Activated T-cell treated with anti-CD3 and anti-CD28 coated beads, Interleukin-2, amount 50 U/mL, for 72 hours (primary cell): ENCODE data around the gene FAM241B. TPM values are rescaled to one million over a fixed set of nuclear protein-coding genes. Genes with fewer than 3 reads are reported as not detected.

Experiments
- ATAC-seq, 2 donors: fragments of 150-1000 bp; cut with Tn5 transposase; replicated peaks in 1 of 2; 2 replicates each; pipeline ENCODE4 v1.10.0; 2021; ENCODE audit warnings: moderate library complexity in 2 of 2, mild to moderate bottlenecking in 1 of 2
- DNase-seq, 2 donors: peaks; one replicate each; pipeline ENCODE4 v3.0.0; 2021 to 2022; ENCODE audit warnings: mixed read lengths in 1 of 2
- H3K27ac Mint-ChIP-seq: one replicate; pipeline ENCODE4 v1.8.0; 2022; ENCODE audit warnings: mild to moderate bottlenecking, moderate library complexity, mixed read lengths
- H3K27me3 Mint-ChIP-seq: one replicate; pipeline ENCODE4 v1.8.0; 2022; ENCODE audit warnings: low read depth, mixed read lengths
- H3K36me3 Mint-ChIP-seq, 2 donors: one replicate each; pipeline ENCODE4 v1.8.0; 2022; ENCODE audit warnings: mixed read lengths in 2 of 2, mild to moderate bottlenecking in 1 of 2; ENCODE audit not compliant: insufficient read depth in 2 of 2
- H3K4me1 Mint-ChIP-seq: one replicate; pipeline ENCODE4 v1.8.0; 2022; ENCODE audit warnings: low read depth, mixed read lengths
- H3K4me3 Mint-ChIP-seq, 2 donors: one replicate each; pipeline ENCODE4 v1.8.0; 2022; ENCODE audit warnings: mild to moderate bottlenecking in 2 of 2, mixed read lengths in 2 of 2, moderate library complexity in 2 of 2
- H3K9me3 Mint-ChIP-seq, 2 donors: one replicate each; pipeline ENCODE4 v1.8.0; 2022; ENCODE audit warnings: mixed read lengths in 2 of 2
- total RNA-seq, 2 donors: library from RNA; stranded (reverse); gene quantifications; one replicate each; pipeline ENCODE4 v1.2.3, GENCODE V29; 2022

Gene FAM241B
- total RNA-seq, 2 donors from 2014 or later = 10.9 to 11.8 TPM

GRCh38 chr10:69657430-69657829 is 27.4 kb downstream of the FAM241B start:
- Mint-ChIP-seq H3K9me3 (no peaks in the 10 kb centered on the region), H3K27me3 (peaks cover 11% of the 10 kb centered on the region), H3K4me3 (no peak overlapping the region), H3K27ac (no peak overlapping the region), H3K4me1 (no peaks in the 10 kb centered on the region), H3K36me3 (no peaks in the 10 kb centered on the region)
- DNase-seq = no peak
- no peak for ATAC-seq

DNA sequence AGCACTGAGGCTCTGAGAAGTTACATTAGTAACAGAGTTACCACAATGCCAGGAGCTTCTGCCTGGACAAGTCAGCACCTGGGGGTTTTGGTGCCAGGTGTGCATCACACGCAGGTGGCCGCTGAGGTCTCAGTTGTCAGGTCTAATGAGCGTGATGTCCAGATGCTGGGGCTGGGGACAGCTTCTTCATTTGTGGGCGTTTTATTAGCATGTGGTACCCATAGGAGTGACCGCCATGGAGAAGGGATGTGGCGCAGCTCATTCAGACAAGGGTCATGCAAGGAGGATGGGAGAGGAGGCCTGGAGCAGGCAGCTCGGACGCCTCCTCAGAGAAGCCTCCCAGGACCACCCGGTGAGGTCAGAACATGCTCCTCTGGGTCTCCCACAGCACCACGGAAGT is 27.8 kb downstream of the FAM241B start:
- ATAC-seq = no peak
- H3K27ac Mint-ChIP-seq = no peak overlapping the region
- no peaks in the 10 kb centered on the region for H3K4me1 Mint-ChIP-seq

DNA sequence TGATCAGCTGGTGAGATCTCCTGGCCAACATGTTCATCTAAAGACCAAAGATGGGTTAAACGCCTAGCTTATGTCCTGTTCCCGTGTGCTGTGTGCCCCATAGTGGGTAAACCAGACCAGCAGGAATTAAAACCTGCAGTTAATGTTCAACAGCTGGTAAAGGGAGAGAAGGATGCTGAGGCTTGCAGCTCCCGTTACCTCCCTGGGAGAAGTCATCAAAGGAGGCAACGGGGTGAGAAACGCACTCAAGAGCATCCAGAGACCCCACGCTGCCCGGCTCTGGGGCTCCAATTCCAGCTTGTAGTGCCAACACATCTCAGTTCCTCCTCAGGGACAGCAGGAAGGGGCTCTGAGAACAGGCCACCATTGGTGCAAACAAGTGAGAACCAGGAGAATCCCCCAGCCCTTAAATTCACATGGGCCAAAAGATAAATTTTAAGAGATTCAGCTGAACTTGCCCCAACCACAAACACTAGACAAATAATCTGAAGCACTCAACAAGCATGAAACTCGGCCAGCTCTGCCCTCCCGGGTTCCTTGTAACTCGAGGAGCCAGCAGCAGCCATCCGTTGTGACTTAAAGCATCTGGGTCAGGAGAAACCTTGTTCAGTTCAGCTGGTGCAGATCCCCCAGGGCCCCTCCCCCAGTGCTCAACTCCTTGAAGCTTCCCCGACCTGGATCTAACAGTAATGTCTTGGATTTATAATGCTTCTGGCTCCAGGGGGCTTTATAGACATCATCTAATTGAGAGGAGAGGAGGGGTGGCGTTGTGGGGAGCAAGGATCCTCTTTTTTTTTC is 29.4 kb downstream of the FAM241B start:
- no peak for ATAC-seq
- no peak overlapping the region for H3K27ac Mint-ChIP-seq

More for the DNA sequence above, 27.8 kb downstream of the FAM241B start:
- H3K27me3 Mint-ChIP-seq = peaks cover 11% of the 10 kb centered on the region
- H3K9me3 Mint-ChIP-seq = no peaks in the 10 kb centered on the region
- no peak for DNase-seq
- H3K4me3 Mint-ChIP-seq = no peak overlapping the region
- no peaks in the 10 kb centered on the region for H3K36me3 Mint-ChIP-seq

DNA sequence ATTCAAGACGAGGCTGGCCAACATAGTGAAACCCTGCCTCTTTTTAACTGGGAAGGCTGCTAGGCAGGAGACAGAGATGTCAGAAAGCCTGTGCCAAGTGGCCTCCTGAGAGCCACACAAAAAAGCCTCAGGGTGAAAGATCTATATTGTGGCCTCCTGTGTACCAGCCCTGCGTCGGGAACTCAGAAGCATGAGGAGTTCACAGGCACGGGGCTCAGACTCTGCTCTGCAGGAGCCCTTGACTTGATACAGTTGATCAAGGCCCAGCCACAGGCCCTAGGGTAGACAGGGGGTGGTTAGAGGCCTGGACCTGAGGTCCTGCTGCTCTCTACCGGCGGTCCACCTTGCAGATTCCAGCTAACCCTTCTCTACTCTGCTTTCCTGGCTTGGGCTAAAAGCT is 30.2 kb downstream of the FAM241B start:
- H3K27me3 Mint-ChIP-seq = peaks cover 13% of the 10 kb centered on the region
- H3K4me1 Mint-ChIP-seq = no peaks in the 10 kb centered on the region
- H3K36me3 Mint-ChIP-seq = no peaks in the 10 kb centered on the region
- no peak overlapping the region for H3K4me3 Mint-ChIP-seq
- no peak for ATAC-seq
- no peak overlapping the region for H3K27ac Mint-ChIP-seq
- no peaks in the 10 kb centered on the region for H3K9me3 Mint-ChIP-seq
- DNase-seq = no peak

More for the DNA sequence above, 29.4 kb downstream of the FAM241B start:
- Mint-ChIP-seq H3K4me1 (no peaks in the 10 kb centered on the region), H3K36me3 (no peaks in the 10 kb centered on the region), H3K27me3 (peaks cover 11% of the 10 kb centered on the region), H3K4me3 (no peak overlapping the region), H3K9me3 (no peaks in the 10 kb centered on the region)
- no peak for DNase-seq

GRCh38 chr10:69661414-69662172 is 31.5 kb downstream of the FAM241B start:
- Mint-ChIP-seq H3K4me1 (no peaks in the 10 kb centered on the region), H3K27me3 (peaks cover 17% of the 10 kb centered on the region), H3K4me3 (no peak overlapping the region), H3K9me3 (no peaks in the 10 kb centered on the region), H3K27ac (no peak overlapping the region), H3K36me3 (no peaks in the 10 kb centered on the region)
- ATAC-seq (no peak), DNase-seq (no peak)

DNA sequence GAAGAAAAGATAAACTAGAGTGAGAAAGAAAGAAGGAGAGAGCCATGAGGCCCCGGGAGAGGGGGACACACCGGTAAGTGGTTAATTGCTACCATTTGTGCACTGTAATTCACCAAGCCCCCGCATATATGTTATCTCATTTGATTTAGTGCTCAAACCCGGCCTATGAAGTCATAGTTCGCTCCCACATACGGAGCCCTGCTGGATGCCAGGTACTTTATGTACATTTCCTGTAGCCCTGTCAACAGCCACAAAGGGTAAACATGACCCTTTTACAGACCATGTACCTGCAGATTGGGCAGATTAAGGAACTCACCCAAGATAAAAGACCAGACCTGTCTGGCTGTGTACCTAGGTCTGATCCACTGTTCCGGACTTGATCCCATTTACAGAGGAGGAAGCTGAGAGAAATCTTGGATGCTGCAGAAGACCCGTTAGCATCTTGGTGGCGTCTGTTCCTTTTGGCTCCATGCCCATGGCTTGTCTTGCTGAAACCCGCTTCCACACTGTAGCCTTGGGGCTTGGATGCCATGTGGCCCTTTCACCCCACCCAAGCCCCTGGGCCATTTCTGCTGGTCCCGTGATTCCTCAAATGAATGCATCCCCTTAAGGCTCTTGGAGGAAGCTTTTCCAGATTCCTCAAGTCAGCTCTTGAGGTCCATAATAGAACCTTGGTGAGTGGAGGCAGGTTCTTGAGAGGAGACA is 32.3 kb downstream of the FAM241B start:
- H3K27me3 Mint-ChIP-seq = peaks cover 16% of the 10 kb centered on the region
- H3K36me3 Mint-ChIP-seq = no peaks in the 10 kb centered on the region
- H3K4me3 Mint-ChIP-seq = no peak overlapping the region
- no peak for DNase-seq
- no peak overlapping the region for H3K27ac Mint-ChIP-seq
- ATAC-seq = no peak
- H3K4me1 Mint-ChIP-seq = no peaks in the 10 kb centered on the region
- no peaks in the 10 kb centered on the region for H3K9me3 Mint-ChIP-seq

DNA sequence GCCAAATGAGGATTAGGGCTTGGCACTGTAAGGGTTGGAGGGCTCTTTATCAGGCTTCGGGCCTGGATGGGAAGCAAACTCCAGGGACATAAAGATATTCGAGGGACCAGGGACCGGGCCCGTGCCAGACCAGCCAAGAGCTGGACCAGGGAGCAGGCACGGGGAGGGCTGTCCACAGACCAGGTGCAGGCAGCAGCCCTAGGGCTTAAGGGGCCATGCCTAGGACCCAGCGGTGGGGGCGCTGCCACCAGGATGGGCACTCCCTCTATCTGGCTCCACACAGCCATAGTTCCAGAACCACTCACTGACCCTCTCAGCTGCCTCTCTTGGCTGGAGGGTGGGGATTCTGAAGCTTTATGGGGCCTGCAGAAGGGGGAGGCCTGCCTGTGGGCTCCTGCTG is 32.9 kb downstream of the FAM241B start:
- H3K4me1 Mint-ChIP-seq = no peaks in the 10 kb centered on the region
- ATAC-seq (no peak), DNase-seq (no peak)
- H3K27ac Mint-ChIP-seq = no peak overlapping the region
- H3K36me3 Mint-ChIP-seq = no peaks in the 10 kb centered on the region
- no peaks in the 10 kb centered on the region for H3K9me3 Mint-ChIP-seq
- no peak overlapping the region for H3K4me3 Mint-ChIP-seq
- peaks cover 16% of the 10 kb centered on the region for H3K27me3 Mint-ChIP-seq

GRCh38 chr10:69663369-69663947 is 33.4 kb downstream of the FAM241B start:
- Mint-ChIP-seq H3K4me1 (no peaks in the 10 kb centered on the region), H3K27me3 (peaks cover 22% of the 10 kb centered on the region), H3K36me3 (no peaks in the 10 kb centered on the region), H3K27ac (no peak overlapping the region), H3K9me3 (no peaks in the 10 kb centered on the region), H3K4me3 (no peak overlapping the region)
- DNase-seq = no peak
- no peak for ATAC-seq

- DNase-seq (no peak), ATAC-seq (no peak)
- H3K27me3 Mint-ChIP-seq = peaks cover 30% of the 10 kb centered on the region
- H3K27ac Mint-ChIP-seq = no peak overlapping the region
- H3K36me3 Mint-ChIP-seq = no peaks in the 10 kb centered on the region
- H3K9me3 Mint-ChIP-seq = no peaks in the 10 kb centered on the region
- no peaks in the 10 kb centered on the region for H3K4me1 Mint-ChIP-seq
- H3K4me3 Mint-ChIP-seq = no peak overlapping the region
These were observed 35.6 kb downstream of the FAM241B start for GRCh38 chr10:69665474-69666320.

DNA sequence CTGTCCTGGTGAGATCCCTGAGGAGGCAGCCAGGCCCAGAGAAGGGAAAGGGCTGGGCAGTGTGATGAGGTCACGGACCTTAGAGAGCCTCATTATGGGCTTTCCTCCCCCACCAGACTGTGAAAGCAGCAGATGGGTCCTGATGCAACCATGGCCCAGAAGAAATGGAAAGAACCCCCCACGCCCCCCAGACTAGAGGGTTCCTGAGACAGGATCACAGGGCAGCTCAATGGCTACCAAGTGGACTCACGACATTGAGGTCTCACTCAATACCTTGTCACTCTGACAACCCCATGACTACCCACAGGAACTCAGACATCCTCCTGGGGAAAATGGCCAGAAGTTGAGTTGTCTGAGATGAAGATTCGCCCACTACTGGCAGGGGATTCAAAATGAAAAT is 36.7 kb downstream of the FAM241B start:
- Mint-ChIP-seq H3K4me3 (no peak overlapping the region), H3K36me3 (no peaks in the 10 kb centered on the region), H3K27ac (no peak overlapping the region), H3K27me3 (peaks cover 30% of the 10 kb centered on the region), H3K9me3 (peaks cover 0 to 2% of the 10 kb centered on the region in 2 donors), H3K4me1 (no peaks in the 10 kb centered on the region)
- ATAC-seq (no peak), DNase-seq (no peak)

GRCh38 chr10:69668721-69669120 is 38.7 kb downstream of the FAM241B start:
- Mint-ChIP-seq H3K27ac (no peak overlapping the region), H3K27me3 (peaks cover 30% of the 10 kb centered on the region), H3K9me3 (peaks cover 0 to 2% of the 10 kb centered on the region in 2 donors), H3K4me3 (no peak overlapping the region), H3K4me1 (no peaks in the 10 kb centered on the region), H3K36me3 (no peaks in the 10 kb centered on the region)
- DNase-seq (no peak), ATAC-seq (no peak)

GRCh38 chr10:69669409-69669808 is 39.4 kb downstream of the FAM241B start:
- Mint-ChIP-seq H3K36me3 (no peaks in the 10 kb centered on the region), H3K27ac (no peak overlapping the region), H3K9me3 (peaks cover 0 to 2% of the 10 kb centered on the region in 2 donors), H3K4me3 (no peak overlapping the region), H3K4me1 (no peaks in the 10 kb centered on the region), H3K27me3 (peaks cover 30% of the 10 kb centered on the region)
- ATAC-seq = no peak
- no peak for DNase-seq
